Keratinocyte (primary cell): ENCODE results near the gene COMT. TPM values are rescaled to one million over a fixed set of nuclear protein-coding genes. Genes with fewer than 3 reads are reported as not detected.
A peak's percentile ranks its signal among the peaks of the same experiment; 100 is the strongest.

ENCODE experiments used
- DNase-seq: peaks from one replicate; pipeline ENCODE4 v3.0.0-alpha.2; 2011; ENCODE audit warnings: low read depth, missing footprints, low spot score
- FAIRE-seq: peaks from 2 replicates; lab custom pipeline; 2011; peaks lifted over from hg19 to GRCh38; lab: Jason Lieb, UNC
- H2AFZ ChIP-seq: 2 replicates; pipeline ENCODE4 v1.6.0; 2012; ENCODE audit warnings: low read length, control low read depth, inconsistent platforms; ENCODE audit not compliant: control insufficient read depth
- H3K27ac ChIP-seq: 2 replicates; pipeline ENCODE4 v1.5.1; 2011; ENCODE audit warnings: low read length; ENCODE audit not compliant: control insufficient read depth, insufficient read depth
- H3K27me3 ChIP-seq: 3 replicates; pipeline ENCODE4 v1.6.0; 2011; ENCODE audit warnings: low read length; ENCODE audit not compliant: control insufficient read depth, insufficient read depth; ENCODE audit errors: extremely low read depth
- H3K36me3 ChIP-seq, 2 experiments: 2 replicates in 1 of 2; 3 replicates in 1 of 2; pipeline ENCODE4 v1.5.1; 2011; ENCODE audit warnings: low read length in 2 of 2, mild to moderate bottlenecking in 1 of 2; ENCODE audit not compliant: control insufficient read depth in 2 of 2, insufficient read depth in 2 of 2; ENCODE audit errors: extremely low read depth in 1 of 2
- H3K4me1 ChIP-seq: 3 replicates; pipeline ENCODE4 v1.5.1; 2011; ENCODE audit warnings: low read length; ENCODE audit not compliant: control insufficient read depth, insufficient read depth; ENCODE audit errors: extremely low read depth
- H3K4me2 ChIP-seq: 3 replicates; pipeline ENCODE4 v1.6.0; 2011; ENCODE audit warnings: low read depth, low read length; ENCODE audit not compliant: control insufficient read depth, insufficient read depth; ENCODE audit errors: extremely low read depth
- H3K4me3 ChIP-seq, 3 experiments: fragments of 200-600 bp in 1 of 3; sonication (generic) in 1 of 3; 2 replicates in 2 of 3; 3 replicates in 1 of 3; pipeline ENCODE4 v1.5.1; 2011 to 2016; ENCODE audit warnings: low read length in 3 of 3, mild to moderate bottlenecking in 3 of 3, control low read depth in 2 of 3, inconsistent platforms in 1 of 3, low read depth in 1 of 3, mixed read lengths in 1 of 3, mixed run types in 1 of 3, moderate library complexity in 1 of 3; ENCODE audit not compliant: control insufficient read depth in 2 of 3, insufficient read depth in 2 of 3; ENCODE audit errors: extremely low read depth in 1 of 3
- H3K79me2 ChIP-seq: 2 replicates; pipeline ENCODE4 v1.6.0; 2012; ENCODE audit warnings: low read length; ENCODE audit not compliant: control insufficient read depth, insufficient read depth
- H3K9ac ChIP-seq: 3 replicates; pipeline ENCODE4 v1.6.0; 2011; ENCODE audit warnings: low read length; ENCODE audit not compliant: control insufficient read depth, insufficient read depth; ENCODE audit errors: extremely low read depth
- H3K9me1 ChIP-seq: 3 replicates; pipeline ENCODE4 v1.6.0; 2011; ENCODE audit warnings: low read length; ENCODE audit not compliant: control insufficient read depth, insufficient read depth; ENCODE audit errors: extremely low read depth
- H3K9me3 ChIP-seq: 2 replicates; pipeline ENCODE4 v1.5.1; 2012; ENCODE audit warnings: low read depth, low read length; ENCODE audit not compliant: control insufficient read depth
- H4K20me1 ChIP-seq: 3 replicates; pipeline ENCODE4 v1.6.0; 2011; ENCODE audit warnings: low read length; ENCODE audit not compliant: control insufficient read depth, insufficient read depth; ENCODE audit errors: extremely low read depth
- CTCF ChIP-seq, 3 experiments: IDR thresholded peaks in 1 of 3; conservative IDR thresholded peaks in 1 of 3; optimal IDR thresholded peaks in 1 of 3; 2 replicates in 2 of 3; 3 replicates in 1 of 3; pipeline versions ENCODE3 to v1.5.1; 2011; ENCODE audit warnings: low read length in 3 of 3, mild to moderate bottlenecking in 3 of 3, moderate library complexity in 2 of 3, control low read depth in 1 of 3, inconsistent platforms in 1 of 3; ENCODE audit not compliant: insufficient read depth in 2 of 3; ENCODE audit errors: extremely low read depth in 1 of 3
- EZH2 ChIP-seq: IDR thresholded peaks from one replicate; pipeline ENCODE4 v1.6.1; 2012; ENCODE audit warnings: inconsistent platforms, mild to moderate bottlenecking, low read length, moderate library complexity
- dilution Hi-C: fragments of 300-500 bp; cut with MboI; formaldehyde crosslinking; loops from one replicate; pipeline ENCODE4 v1.7.0; 2020; ENCODE audit warnings: low sequenced_read_pairs; ENCODE audit not compliant: extremely low pct_ligation_motif_present
- polyA plus RNA-seq, 5 experiments: library from polyadenylated mRNA; depleted of rRNA in 3 of 5; stranded (reverse) in 3 of 5; stranded (forward) in 1 of 5; unstranded in 1 of 5; fragments of >200 nt; gene quantifications; 1 replicate in 1 of 5; 2 replicates in 3 of 5; 3 replicates in 1 of 5; pipeline versions ENCODE4 v1.2.1 to v1.2.3, GENCODE V29; 2011 to 2012; ENCODE audit warnings: missing spikeins in 2 of 5, low read depth in 1 of 5, low replicate concordance in 1 of 5

Gene COMT
- polyA plus RNA-seq, 1 donor (not counting 4 experiments of a cell fraction or from before 2014, with no cell fraction given) = 139 TPM

GRCh38 chr22:20015187-20015625 is 73.6 kb downstream of the COMT start:
- H3K79me2 ChIP-seq = no peaks in the 10 kb centered on the region
- H3K36me3 ChIP-seq = no peaks in the 10 kb centered on the region
- H3K9me1 ChIP-seq = peaks cover 3% of the 10 kb centered on the region
- no peak for FAIRE-seq
- peaks cover 12% of the 10 kb centered on the region for H3K27me3 ChIP-seq
- H3K4me3 ChIP-seq = no peak overlapping the region
- no peak overlapping the region for H2AFZ ChIP-seq
- H3K27ac ChIP-seq = no peak overlapping the region
- no peak overlapping the region for H3K9ac ChIP-seq
- TF ChIP-seq CTCF (optimal IDR thresholded peaks at IDR 0.05 in 1 of 3, IDR thresholded peaks at IDR 0.05 in 1 of 3, conservative IDR thresholded peaks at IDR 0.05 in 1 of 3; ENCODE audit: extremely low read depth in 1 of 3, insufficient read depth in 2 of 3, low read length in 3 of 3) (no peak), EZH2 (no peak)
- dilution Hi-C loops = no loop called here
- peaks cover 13% of the 10 kb centered on the region for H3K4me1 ChIP-seq
- no peaks in the 10 kb centered on the region for H4K20me1 ChIP-seq
- H3K9me3 ChIP-seq = no peaks in the 10 kb centered on the region
- DNase-seq = no peak
- no peak overlapping the region for H3K4me2 ChIP-seq

- Histone ChIP-seq H3K27me3 (peaks cover 12% of the 10 kb centered on the region), H3K9ac (peak overlapping the region; percentile 28), H3K4me1 (peaks cover 10% of the 10 kb centered on the region), H4K20me1 (no peaks in the 10 kb centered on the region), H3K36me3 (no peaks in the 10 kb centered on the region), H3K27ac (no peak overlapping the region), H2AFZ (peak overlapping the region; percentile 63), H3K4me2 (peak overlapping the region; percentile 79), H3K9me3 (no peaks in the 10 kb centered on the region), H3K79me2 (peaks cover 1% of the 10 kb centered on the region), H3K4me3 (peak overlapping the region; percentile 52 to 77 (median 75)), H3K9me1 (peaks cover 3% of the 10 kb centered on the region)
- no peak for DNase-seq
- dilution Hi-C loops = no loop called here
- TF ChIP-seq EZH2 = no peak
- no peak for TF ChIP-seq CTCF (optimal IDR thresholded peaks at IDR 0.05 in 1 of 3, IDR thresholded peaks at IDR 0.05 in 1 of 3, conservative IDR thresholded peaks at IDR 0.05 in 1 of 3; ENCODE audit: extremely low read depth in 1 of 3, insufficient read depth in 2 of 3, low read length in 3 of 3)
- FAIRE-seq = no peak
Measured at GRCh38 chr22:20015971-20016733, 74.6 kb downstream of the COMT start.
